HG03103 (cell line): ENCODE results near the gene PHIP.
"Not testable (repeated sequence)": the region's sequence is repeated elsewhere in the genome, so short reads cannot be mapped to it uniquely, and the experiment has no call there.

ENCODE experiments used
- ATAC-seq: cut with Tn5 transposase; IDR thresholded peaks from one replicate; pipeline ENCODE4 v1.9.1; 2021; ENCODE audit warnings: low read depth; ENCODE audit not compliant: unreplicated experiment

PHIP gene

DNA sequence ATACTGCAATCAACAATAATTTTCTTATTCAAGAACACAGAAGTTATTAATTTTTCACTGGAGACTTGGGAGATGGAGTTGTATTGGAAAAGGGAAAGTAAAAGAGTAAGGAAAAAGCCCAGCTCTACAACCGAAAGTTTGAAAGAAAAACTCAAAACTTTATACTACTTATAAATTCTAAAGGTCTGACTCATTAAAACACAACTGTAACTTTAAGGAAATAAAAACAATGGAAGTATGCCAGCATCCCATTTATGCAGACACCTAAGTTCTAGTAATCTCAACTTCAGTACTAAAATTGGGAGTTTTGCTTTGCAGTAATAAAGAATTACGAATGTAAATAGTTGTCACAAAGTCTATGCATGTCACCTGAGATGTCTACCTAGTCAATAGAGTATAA, 130.1 kb downstream of the PHIP start:
- no peak for ATAC-seq

DNA sequence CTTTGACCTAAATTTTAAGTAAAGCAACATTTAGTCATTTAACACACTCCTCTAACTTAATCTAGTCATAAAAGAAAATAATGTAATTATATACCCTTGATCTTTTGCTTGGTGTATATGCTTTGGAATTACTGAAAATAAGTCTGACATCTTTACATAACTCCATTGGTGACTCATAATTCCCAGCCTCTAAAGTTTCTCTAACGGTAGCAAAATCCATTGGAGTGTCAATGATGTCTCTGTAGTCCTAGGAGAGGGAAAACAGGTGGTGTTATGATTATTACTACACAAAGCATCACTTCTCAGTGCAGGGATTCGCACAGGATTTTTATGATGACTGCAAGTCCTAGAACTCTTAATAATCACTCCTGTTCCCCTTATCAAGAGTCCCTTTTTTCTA, 130.5 kb downstream of the PHIP start:
- ATAC-seq, result no peak

DNA sequence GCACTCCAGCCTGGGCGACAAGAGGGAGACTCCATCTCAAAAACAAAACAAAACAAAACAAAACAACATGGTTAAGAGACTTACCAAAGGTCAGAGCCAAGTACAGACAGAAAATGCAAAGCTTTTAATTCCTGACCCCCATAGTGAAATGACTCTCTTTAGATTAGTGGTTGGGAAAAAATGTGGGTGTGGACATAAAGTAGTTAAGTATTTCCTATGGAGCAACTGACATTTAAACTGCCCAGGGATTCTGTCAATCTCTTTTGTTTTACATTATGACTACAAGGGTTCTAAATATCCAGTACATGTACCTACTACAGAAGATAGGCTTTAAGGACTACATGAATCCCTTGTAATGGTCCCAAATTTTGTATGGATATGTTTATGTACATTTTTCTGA, 135.6 kb downstream of the PHIP start:
- ATAC-seq, result no peak

DNA sequence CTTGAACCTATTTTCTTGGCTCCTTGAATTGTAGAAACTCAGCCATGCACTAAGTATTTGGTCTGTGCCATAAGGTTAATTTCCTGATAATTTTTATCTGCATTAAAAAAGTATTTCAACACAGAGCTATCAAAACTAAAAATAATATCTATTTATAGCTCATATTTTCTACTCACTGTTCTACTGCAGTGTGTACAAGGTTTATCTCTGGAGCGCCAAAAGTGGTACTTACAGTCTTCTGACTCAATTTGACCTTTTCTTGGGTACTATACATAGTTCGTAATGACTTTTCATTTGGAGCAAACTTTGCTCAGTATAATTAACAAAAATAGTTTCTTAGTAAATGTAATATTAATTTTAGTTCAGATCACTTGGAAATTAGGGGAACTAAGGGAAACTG, 141.5 kb downstream of the PHIP start:
- ATAC-seq, result no peak

DNA sequence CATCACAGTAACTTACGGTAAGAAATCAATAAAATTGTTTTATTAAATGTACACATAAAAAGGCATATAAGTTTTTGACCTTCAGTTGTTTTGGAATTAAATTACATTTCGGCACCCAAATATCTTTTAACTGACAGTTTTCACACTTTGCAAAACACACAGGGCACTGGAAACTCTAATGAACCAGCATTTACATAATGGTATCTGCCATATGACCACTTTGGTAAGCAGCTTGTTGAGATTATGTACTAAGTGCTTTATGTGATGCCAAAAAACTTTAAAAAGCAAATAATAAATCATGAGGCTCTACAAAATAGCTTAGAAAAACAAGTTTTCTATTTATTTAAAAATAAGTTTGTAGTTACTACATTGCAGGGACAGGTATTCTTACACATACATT, 142.5 kb downstream of the PHIP start:
- ATAC-seq, result no peak

DNA sequence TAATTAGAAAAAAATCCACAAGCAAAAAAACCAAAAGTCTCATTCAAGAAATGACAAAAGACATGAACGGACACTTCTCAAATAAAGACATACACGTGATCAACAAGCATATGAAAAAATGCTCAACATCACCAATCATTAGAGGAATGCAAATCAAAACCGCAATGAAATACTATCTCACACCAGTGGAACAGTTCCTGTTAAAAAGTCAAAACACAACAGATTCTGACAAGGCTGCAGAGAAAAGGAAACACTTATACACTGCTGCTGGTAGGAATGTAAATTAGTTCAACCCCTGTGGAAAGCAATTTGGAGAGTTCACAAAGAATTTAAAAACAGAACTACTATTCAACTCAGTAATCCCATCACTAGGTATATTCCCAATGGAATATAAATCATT, 152.7 kb downstream of the PHIP start:
- ATAC-seq, result no peak

DNA sequence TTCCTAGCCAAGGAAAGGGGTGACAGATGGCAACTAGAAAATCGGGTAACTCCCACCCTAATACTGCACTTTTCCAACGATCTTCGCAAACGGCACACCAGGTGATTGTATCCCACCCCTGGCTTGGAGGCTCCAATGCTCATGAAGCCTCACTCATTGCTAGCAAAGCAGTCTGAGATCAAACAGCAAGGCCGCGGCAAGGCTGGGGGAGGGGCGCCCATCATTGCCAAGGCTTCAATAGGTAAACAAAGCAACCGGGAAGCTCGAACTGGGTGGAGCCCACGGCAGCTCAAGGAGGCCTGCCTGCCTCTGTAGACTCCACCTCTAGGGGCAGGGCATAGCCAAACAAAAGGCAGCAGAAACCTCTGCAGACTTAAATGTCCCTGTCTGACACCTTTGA, 156.9 kb downstream of the PHIP start:
- ATAC-seq, result not testable (repeated sequence)

DNA sequence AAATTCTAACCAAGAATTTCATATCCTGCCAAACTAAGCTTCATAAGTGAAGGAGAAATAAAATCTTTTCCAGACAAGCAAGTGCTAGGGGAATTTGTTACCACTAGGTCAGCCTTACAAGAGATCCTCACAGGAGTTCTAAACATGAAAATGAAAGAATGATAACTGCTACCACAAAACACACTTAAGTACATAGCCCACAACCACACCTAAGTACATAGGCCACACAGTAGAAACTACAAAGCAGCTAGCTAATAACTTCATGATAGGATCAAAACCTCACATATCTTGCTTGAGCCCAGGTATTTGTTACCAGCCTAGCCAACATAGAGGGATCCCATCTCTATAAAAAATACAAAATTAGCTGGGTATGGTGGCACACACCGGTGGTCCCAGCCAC, 160.3 kb downstream of the PHIP start:
- ATAC-seq, result no peak

DNA sequence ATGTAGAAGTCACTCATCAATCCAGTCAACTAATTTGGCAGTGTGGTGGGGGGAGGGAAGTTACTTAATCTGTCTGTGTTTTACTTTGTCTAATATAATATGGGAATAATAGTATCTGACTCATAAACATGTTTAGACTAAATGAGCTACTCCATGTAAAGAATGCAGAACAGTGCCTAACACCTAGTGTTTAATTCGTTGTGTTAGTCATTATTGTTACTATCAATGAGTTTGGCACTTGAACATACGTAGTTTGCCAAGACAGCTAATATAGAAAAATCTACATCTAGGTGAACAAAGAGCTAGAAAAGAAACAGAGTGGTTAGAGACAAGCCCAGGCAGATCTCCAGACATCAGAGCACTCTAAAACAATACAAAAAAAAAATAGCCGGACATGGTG, 161.6 kb downstream of the PHIP start:
- ATAC-seq, result no peak

DNA sequence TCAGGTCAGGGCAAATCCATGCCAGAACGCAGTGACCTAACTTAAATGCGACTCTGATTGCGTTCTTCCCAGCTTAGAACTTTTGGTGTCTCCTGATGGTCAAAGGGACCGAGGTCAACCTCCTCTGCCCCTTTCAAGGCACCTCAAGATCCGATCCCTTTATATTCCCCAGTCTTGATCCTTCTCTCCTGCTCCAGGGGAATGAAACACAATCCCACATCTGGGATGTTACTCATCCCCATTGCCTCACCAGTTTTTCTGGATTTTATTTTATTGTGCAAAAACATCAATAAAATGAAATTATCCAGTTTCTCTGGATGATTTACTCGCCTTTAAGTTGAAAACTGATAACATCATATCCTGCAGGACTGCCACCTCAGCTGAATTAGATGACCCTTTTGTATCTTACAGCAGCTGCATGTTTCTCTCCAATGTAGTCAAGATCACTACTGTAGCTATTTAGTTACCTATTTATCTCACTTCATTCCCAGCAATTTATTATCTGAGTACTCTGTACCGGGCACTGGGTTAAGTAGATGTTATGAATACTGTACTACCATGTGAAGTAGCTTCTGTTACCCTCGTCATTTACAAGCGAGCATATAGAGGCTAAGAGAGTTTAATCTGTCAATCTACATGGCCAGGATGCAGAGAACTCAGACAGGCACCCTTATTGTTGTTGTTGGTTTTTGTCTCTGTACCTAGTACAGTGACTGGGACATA, 166.7 kb downstream of the PHIP start:
- ATAC-seq, result no peak

DNA sequence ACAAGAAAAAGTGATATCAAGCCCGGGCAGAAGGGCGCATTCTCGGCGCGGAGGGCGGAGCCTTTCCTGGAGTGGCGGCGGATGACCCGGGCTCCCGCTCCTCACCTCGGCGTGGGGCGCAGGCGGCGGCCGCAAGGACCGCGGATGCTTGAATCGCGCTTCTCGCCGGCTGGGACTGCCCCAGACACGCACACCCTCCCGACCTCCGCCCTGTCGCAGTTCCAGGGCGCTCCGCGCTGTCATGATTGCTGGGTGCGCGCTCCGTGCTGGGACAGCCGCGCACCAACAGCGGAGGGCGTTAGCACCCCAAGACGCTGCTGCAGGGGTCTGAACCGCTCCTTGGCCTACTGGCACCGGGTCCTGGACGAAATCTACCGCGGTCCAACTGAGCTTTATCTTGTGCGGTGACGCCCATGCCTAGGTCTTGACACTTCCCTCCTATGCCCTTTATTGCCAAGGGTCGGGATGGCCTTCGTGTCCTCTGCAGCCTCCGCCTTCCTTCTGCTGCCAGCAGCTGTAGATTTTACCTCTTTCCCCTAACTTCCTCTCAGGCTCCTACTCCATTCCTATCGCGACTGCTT, 167.4 kb downstream of the PHIP start:
- peak; percentile 64 for ATAC-seq

DNA sequence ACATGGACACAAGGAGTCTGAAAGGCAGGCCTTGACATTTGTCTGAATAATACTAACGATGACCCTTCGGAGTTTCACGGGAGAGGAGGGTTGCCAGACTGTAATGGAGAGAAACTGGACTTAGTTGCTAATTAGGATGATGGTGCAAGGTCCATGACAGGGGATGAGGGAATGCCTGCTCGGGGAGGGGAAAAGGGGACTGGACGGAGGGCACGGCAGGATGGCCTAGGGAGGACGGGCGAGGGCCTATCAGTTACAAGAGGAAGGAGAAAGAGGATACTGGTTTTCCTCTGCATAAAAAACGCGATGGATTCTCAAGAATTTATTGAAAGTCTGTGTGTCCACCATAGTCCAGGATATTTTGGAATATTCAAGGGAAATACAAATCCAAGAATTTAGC, 168.0 kb downstream of the PHIP start:
- ATAC-seq, result no peak

DNA sequence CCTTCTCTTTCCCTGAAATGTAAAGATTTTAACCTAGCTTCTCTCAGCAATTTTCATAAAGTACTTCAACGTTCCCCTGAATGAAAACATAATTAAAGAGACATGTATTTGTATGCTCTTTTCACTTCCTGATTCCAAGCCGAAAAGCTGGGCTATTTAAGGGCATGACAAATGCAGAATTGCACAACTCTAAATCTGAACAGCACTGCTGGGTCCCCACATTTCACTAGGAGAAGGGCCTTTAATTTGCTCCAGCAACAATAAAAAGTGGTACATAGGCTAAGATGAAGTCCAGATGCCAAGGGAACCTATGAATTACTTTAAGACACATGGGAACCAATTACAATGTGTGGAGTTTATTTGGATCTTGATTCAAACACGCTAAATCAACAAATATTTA, 168.7 kb downstream of the PHIP start:
- ATAC-seq, result no peak

DNA sequence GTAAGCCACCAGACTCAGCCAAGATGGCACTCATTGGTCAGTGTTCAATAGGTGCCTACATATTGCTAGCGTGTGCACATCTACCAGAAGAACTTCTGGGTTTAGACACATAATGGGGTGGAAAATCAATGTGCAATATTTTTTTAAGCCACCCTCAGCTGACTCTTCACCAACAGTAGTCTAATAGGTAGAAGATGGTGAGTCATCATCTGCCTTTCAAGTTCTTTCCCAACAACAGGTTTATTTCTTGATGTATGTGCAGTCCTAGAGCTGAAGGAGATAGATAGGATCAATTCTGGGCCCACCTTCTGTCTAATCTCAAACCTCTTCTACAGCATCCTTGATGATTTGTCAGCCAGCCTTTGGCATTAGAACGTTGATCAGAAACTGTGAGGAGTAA, 169.4 kb downstream of the PHIP start:
- no peak for ATAC-seq

DNA sequence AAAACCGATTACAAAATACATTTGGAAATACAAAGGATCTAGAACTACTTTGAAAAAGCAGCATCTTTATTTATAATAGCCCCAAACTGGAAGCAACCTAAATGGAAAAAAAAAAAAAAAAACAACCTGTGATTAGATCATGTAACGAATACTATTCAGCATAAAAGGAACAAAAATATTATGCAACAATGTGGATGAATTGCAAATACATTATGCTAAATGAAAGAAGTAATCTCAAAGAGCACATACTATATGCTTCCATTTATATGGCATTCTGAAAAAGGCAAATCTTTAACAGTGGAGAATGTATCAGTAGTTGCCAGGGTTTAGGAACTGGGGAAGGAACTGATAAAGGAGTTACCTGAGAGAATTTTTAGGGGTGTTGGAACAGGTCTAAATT, 181.8 kb downstream of the PHIP start:
- no peak for ATAC-seq

DNA sequence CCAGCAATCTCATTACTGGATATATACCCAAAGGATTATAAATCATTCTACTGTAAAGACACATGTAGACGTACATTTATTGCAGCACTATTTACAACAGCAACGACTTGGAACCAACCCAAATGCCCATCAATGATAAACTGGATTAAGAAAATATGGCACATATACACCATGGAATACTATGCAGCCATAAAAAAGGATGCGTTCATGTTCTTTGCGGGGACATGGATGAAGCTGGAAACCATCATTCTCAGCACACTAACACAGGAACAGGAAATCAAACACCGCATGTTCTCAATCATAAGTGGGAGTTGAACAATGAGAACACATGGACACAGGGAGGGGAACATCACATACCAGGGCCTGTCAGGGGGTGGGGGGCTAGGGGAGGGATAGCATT, 188.2 kb downstream of the PHIP start:
- not testable (repeated sequence) for ATAC-seq
